PC-9 (cell line): ENCODE data around the gene UIMC1. TPM values are rescaled to one million over a fixed set of nuclear protein-coding genes. Genes with fewer than 3 reads are reported as not detected.
A peak's percentile ranks its signal among the peaks of the same experiment; 100 is the strongest.

Experiments
- BruUV-seq: library from RNA; stranded (reverse); fragments of 400-500 nt; replicated peaks from 2 replicates; lab custom pipeline; 2021; lab: Mats Ljungman, UMichigan
- CTCF ChIA-PET: fragments of 300-600 bp; sonication (Branson Sonifier 250); formaldehyde crosslinking; loops from one replicate; lab custom pipeline; 2022; ENCODE audit warnings: antibody characterized with exemption; lab: Charles Lee
- POLR2A ChIA-PET: fragments of 300-600 bp; sonication (Branson Sonifier 250); formaldehyde crosslinking; loops from one replicate; lab custom pipeline; 2022; ENCODE audit warnings: antibody characterized with exemption; ENCODE audit not compliant: unreplicated experiment; lab: Charles Lee
- DNase-seq, 2 experiments: peaks; one replicate each; pipeline versions ENCODE4 v3.0.0 to v3.0.0-alpha.2; 2015 to 2022; ENCODE audit warnings: mixed read lengths in 1 of 2
- H2AFZ ChIP-seq: fragments of 200-600 bp; sonication (generic); 2 replicates; pipeline ENCODE4 v1.8.1; 2017; ENCODE audit warnings: antibody characterized with exemption
- H3F3A ChIP-seq: fragments of 200-600 bp; sonication (generic); 2 replicates; pipeline ENCODE4 v1.8.1; 2017; ENCODE audit warnings: antibody characterized with exemption, mild to moderate bottlenecking, low read depth; ENCODE audit not compliant: insufficient read depth
- H3K27ac ChIP-seq: fragments of 200-600 bp; sonication (generic); 2 replicates; pipeline ENCODE4 v1.6.1; 2016; ENCODE audit warnings: mixed run types
- H3K27me3 ChIP-seq: fragments of 200-600 bp; sonication (generic); 2 replicates; pipeline ENCODE4 v1.6.1; 2016; ENCODE audit warnings: low read depth, mixed run types; ENCODE audit not compliant: insufficient read depth
- H3K36me3 ChIP-seq: fragments of 200-600 bp; sonication (generic); 2 replicates; pipeline ENCODE4 v1.6.1; 2016; ENCODE audit warnings: low read depth, mixed run types
- H3K4me1 ChIP-seq: fragments of 200-600 bp; sonication (generic); replicated peaks from 2 replicates; pipeline ENCODE4 v1.6.1; 2016; ENCODE audit warnings: mixed run types; ENCODE audit not compliant: insufficient read depth
- H3K4me2 ChIP-seq: fragments of 200-600 bp; sonication (generic); 2 replicates; pipeline ENCODE4 v1.6.1; 2017; ENCODE audit warnings: mixed run types
- H3K4me3 ChIP-seq: fragments of 200-600 bp; sonication (generic); 2 replicates; pipeline ENCODE4 v1.6.1; 2016; ENCODE audit warnings: mixed run types
- H3K79me2 ChIP-seq: fragments of 200-600 bp; sonication (generic); 2 replicates; pipeline ENCODE4 v1.6.1; 2017; ENCODE audit warnings: low read depth, mixed run types
- H3K9me2 ChIP-seq: fragments of 200-600 bp; sonication (generic); 2 replicates; pipeline ENCODE4 v1.8.1; 2017; ENCODE audit warnings: mild to moderate bottlenecking; ENCODE audit not compliant: insufficient read depth
- H3K9me3 ChIP-seq: fragments of 200-600 bp; sonication (generic); 2 replicates; pipeline ENCODE4 v1.8.1; 2016; ENCODE audit warnings: low read depth; ENCODE audit not compliant: insufficient read depth
- H4K20me1 ChIP-seq: fragments of 200-600 bp; sonication (generic); 2 replicates; pipeline ENCODE4 v1.8.1; 2017; ENCODE audit not compliant: insufficient read depth
- EZH2 ChIP-seq: fragments of 200-600 bp; sonication (generic); IDR thresholded peaks from 2 replicates; pipeline ENCODE4 v1.8.0; 2017; ENCODE audit warnings: antibody characterized with exemption, low read depth
- intact Hi-C: fragments of 100-400 bp; cut with micrococcal nuclease; formaldehyde crosslinking; loops from one replicate; pipeline ENCODE4 v1.10.0; 2022; ENCODE audit not compliant: unreplicated experiment
- total RNA-seq: library from RNA; stranded (reverse); gene quantifications from 2 replicates; pipeline ENCODE4 v1.2.3, GENCODE V29; 2021
- TF ChIP-seq, protein P1 (sequence below): fragments of 200-600 bp; sonication (generic); conservative IDR thresholded peaks from 2 replicates; pipeline ENCODE4 v1.6.1; 2017; ENCODE audit warnings: mixed run types, antibody characterized with exemption, mild to moderate bottlenecking, moderate library complexity

UIMC1 gene
- total RNA-seq, 1 experiment from 2014 or later = 48.3 TPM

DNA sequence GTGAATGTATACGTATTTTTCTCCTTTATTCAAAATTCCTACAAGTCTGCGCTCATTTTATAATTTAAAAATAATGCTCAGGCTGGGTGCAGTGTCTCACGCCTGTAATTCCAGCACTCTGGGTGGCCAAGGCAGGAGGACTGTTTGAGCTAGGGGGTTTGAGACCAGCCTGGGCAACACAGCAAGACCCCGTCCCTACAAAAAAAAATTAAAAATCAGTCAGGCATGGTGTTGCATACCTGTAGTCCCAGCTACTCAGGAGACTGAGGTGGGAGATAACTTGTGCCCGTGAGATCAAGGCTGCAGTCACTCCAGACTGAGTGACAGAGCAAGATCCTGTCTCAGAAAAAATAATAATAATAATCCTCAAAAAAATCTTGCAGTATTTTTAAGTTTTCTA lies 7.8 kb downstream of the UIMC1 start:
- intact Hi-C loops = no loop called here
- no TSS peak for BruUV-seq
- POLR2A ChIA-PET = no interaction called here

DNA sequence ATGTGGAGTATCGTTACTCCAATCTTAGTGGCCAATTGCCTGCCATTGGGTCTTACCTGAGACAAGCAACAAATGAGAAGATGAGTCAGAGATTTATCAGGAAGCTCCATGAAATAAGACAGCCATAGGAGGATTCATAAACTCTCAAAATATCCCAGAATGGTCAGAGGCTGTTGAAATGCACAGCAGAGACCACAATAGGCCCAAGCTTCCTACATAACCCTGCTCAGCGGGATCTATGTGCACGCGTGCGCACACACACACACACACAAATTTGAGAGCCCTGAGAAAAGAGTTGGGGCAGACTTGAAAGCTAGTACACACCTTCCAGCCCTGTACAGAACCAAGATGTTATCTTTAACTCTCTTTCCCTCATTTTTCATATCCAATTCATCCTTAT lies 9.8 kb downstream of the UIMC1 start:
- H3F3A ChIP-seq = peaks cover 57% of the 10 kb centered on the region
- no peak overlapping the region for H2AFZ ChIP-seq
- DNase-seq = no peak
- H3K4me1 ChIP-seq = peaks cover 26% of the 10 kb centered on the region
- no peaks in the 10 kb centered on the region for H3K27me3 ChIP-seq
- TF ChIP-seq EZH2 = no peak
- TF ChIP-seq, protein P1, sequence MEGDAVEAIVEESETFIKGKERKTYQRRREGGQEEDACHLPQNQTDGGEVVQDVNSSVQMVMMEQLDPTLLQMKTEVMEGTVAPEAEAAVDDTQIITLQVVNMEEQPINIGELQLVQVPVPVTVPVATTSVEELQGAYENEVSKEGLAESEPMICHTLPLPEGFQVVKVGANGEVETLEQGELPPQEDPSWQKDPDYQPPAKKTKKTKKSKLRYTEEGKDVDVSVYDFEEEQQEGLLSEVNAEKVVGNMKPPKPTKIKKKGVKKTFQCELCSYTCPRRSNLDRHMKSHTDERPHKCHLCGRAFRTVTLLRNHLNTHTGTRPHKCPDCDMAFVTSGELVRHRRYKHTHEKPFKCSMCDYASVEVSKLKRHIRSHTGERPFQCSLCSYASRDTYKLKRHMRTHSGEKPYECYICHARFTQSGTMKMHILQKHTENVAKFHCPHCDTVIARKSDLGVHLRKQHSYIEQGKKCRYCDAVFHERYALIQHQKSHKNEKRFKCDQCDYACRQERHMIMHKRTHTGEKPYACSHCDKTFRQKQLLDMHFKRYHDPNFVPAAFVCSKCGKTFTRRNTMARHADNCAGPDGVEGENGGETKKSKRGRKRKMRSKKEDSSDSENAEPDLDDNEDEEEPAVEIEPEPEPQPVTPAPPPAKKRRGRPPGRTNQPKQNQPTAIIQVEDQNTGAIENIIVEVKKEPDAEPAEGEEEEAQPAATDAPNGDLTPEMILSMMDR = no peak
- intact Hi-C loops = no loop called here
- peaks cover 6% of the 10 kb centered on the region for H3K36me3 ChIP-seq
- H3K4me3 ChIP-seq = no peak overlapping the region
- POLR2A ChIA-PET = no interaction called here
- CTCF ChIA-PET = no interaction called here
- H3K9me2 ChIP-seq = no peaks in the 10 kb centered on the region
- peaks cover 18% of the 10 kb centered on the region for H4K20me1 ChIP-seq
- no TSS peak for BruUV-seq
- H3K79me2 ChIP-seq = peaks cover 93% of the 10 kb centered on the region
- peaks cover 5% of the 10 kb centered on the region for H3K9me3 ChIP-seq
- peak overlapping the region; percentile 96 for H3K27ac ChIP-seq
- H3K4me2 ChIP-seq = peak overlapping the region; percentile 5; the same call in 1 of the 2 replicates

More for the DNA sequence above, 7.8 kb downstream of the UIMC1 start:
- H3K4me1 ChIP-seq = peaks cover 26% of the 10 kb centered on the region
- H3K4me3 ChIP-seq = no peak overlapping the region
- no peak overlapping the region for H3K4me2 ChIP-seq
- H3F3A ChIP-seq = peaks cover 50% of the 10 kb centered on the region
- H2AFZ ChIP-seq = no peak overlapping the region
- H3K9me3 ChIP-seq = peaks cover 3% of the 10 kb centered on the region; the same call in 1 of the 2 replicates
- peaks cover 3% of the 10 kb centered on the region for H3K36me3 ChIP-seq
- no peak for DNase-seq
- peaks cover 93% of the 10 kb centered on the region for H3K79me2 ChIP-seq
- peaks cover 29% of the 10 kb centered on the region for H4K20me1 ChIP-seq
- H3K27me3 ChIP-seq = no peaks in the 10 kb centered on the region
- H3K27ac ChIP-seq = no peak overlapping the region
- TF ChIP-seq, protein P1 = no peak
- no peak for TF ChIP-seq EZH2
- CTCF ChIA-PET = no interaction called here
- no peaks in the 10 kb centered on the region for H3K9me2 ChIP-seq

DNA sequence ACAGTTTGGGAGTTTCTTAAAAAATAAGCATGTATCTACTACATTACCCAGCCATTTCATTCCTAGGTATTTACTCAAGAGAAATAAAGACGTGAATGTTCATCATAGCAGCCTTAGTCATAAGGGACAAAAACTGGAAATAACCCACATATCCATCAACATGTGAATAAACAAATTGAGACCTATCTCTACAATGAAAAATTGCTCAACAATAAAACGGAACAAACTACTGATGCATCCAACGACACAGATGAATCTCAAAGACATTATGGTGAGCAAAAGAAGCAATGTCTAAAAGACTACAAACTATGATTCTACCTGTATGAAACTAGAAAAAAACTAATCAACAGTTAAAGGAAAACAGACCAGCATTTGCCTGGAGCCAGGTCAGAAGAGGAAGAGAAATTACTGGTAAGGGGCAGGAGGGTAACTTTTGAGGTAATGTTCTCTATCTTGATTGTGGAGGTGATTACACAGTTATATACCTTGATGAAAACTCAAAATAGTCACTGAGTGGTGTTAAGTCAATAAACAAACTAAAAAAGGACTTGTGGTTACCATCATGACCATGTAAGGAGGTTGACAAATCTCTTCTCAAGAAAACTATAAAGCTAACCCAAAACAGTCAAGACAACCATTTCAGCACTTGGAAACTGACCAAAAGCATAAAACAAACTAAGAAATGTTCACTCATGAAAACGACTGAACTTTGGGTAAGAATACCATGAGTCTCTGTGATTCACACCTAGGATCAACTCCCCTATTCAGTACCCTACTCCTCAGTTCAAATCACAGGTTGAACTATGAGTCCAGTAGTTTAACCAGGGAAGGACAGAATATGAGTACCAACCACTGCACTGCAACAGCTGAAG lies 10.4 kb downstream of the UIMC1 start:
- peaks cover 57% of the 10 kb centered on the region for H3F3A ChIP-seq
- H3K36me3 ChIP-seq = peaks cover 6% of the 10 kb centered on the region
- H3K9me2 ChIP-seq = no peaks in the 10 kb centered on the region
- no peak overlapping the region for H2AFZ ChIP-seq
- no peak overlapping the region for H3K4me3 ChIP-seq
- intact Hi-C loops = no loop called here
- peaks cover 26% of the 10 kb centered on the region for H3K4me1 ChIP-seq
- no peak for DNase-seq
- peaks cover 11% of the 10 kb centered on the region for H4K20me1 ChIP-seq
- POLR2A ChIA-PET = no interaction called here
- no peak for TF ChIP-seq EZH2
- TF ChIP-seq, protein P1 = no peak
- no TSS peak for BruUV-seq
- no peaks in the 10 kb centered on the region for H3K27me3 ChIP-seq
- peaks cover 93% of the 10 kb centered on the region for H3K79me2 ChIP-seq
- CTCF ChIA-PET = no interaction called here
- peak overlapping the region; percentile 96 for H3K27ac ChIP-seq
- H3K4me2 ChIP-seq = 0 out of 2 replicates have a peak overlapping the region, but pooled peaks have one; percentile 5
- peaks cover 5% of the 10 kb centered on the region for H3K9me3 ChIP-seq
